Measurements from ENCODE around the gene PYGB. TPM values are rescaled to one million over a fixed set of nuclear protein-coding genes. Genes with fewer than 3 reads are reported as not detected.
A peak's percentile ranks its signal among the peaks of the same experiment; 100 is the strongest.
"Not testable (repeated sequence)": the region's sequence is repeated elsewhere in the genome, so short reads cannot be mapped to it uniquely, and the experiment has no call there.

PYGB gene
- total RNA-seq, 3 donors from 2014 or later, result 247 to 252 (median 247) TPM

- DNase-seq (peak; percentile 69 to 74 (median 74)), ATAC-seq (peak; percentile 87)
- H3K4me1 ChIP-seq (ENCODE audit: low read depth), result peaks cover 31% of the 10 kb centered on the region
- H3K36me3 ChIP-seq (ENCODE audit: low read depth), result no peaks in the 10 kb centered on the region
- intact Hi-C loops (cut with DNase I, micrococcal nuclease), result no loop called here
- no peak overlapping the region for H3K4me3 ChIP-seq
- no peaks in the 10 kb centered on the region for H3K9me3 ChIP-seq
- no peak for TF ChIP-seq CTCF (IDR thresholded peaks at IDR 0.05)
These were observed 62.5 kb downstream of the PYGB start for GRCh38 chr20:25310268-25310920.

- peak in 2 of 3 donors; percentile 27 to 33 for DNase-seq
These were observed 63.2 kb downstream of the PYGB start for GRCh38 chr20:25310921-25311728.

GRCh38 chr20:25312716-25313115 is 64.8 kb downstream of the PYGB start:
- ATAC-seq; H3K4me3 ChIP-seq; H3K9me3 ChIP-seq; H3K36me3 ChIP-seq (ENCODE audit: low read depth); intact Hi-C loops (cut with DNase I, micrococcal nuclease): not testable (repeated sequence)
- DNase-seq, result peak in 2 of 3 donors; percentile 33 to 36
- peaks cover 31% of the 10 kb centered on the region for H3K4me1 ChIP-seq (ENCODE audit: low read depth)

More at GRCh38 chr20:25310921-25311728, 63.2 kb downstream of the PYGB start:
- Histone ChIP-seq H3K4me1 (ENCODE audit: low read depth) (peaks cover 31% of the 10 kb centered on the region), H3K4me3 (no peak overlapping the region), H3K36me3 (ENCODE audit: low read depth) (no peaks in the 10 kb centered on the region), H3K9me3 (no peaks in the 10 kb centered on the region)
- no peak for TF ChIP-seq CTCF (IDR thresholded peaks at IDR 0.05)
- no peak for ATAC-seq
- intact Hi-C loops (cut with DNase I, micrococcal nuclease), result no loop called here

GRCh38 chr20:25313593-25313992 is 65.7 kb downstream of the PYGB start:
- ATAC-seq (no peak), DNase-seq (no peak)
- H3K4me3 ChIP-seq, result no peak overlapping the region
- no peaks in the 10 kb centered on the region for H3K36me3 ChIP-seq (ENCODE audit: low read depth)
- peaks cover 30% of the 10 kb centered on the region for H3K4me1 ChIP-seq (ENCODE audit: low read depth)
- no peaks in the 10 kb centered on the region for H3K9me3 ChIP-seq
- no peak for TF ChIP-seq CTCF (IDR thresholded peaks at IDR 0.05)
- intact Hi-C loops (cut with DNase I, micrococcal nuclease), result no loop called here

- DNase-seq, result peak in 2 of 3 donors; percentile 19 to 37
- no peak for TF ChIP-seq CTCF (IDR thresholded peaks at IDR 0.05)
- no peaks in the 10 kb centered on the region for H3K9me3 ChIP-seq
- H3K4me3 ChIP-seq, result no peak overlapping the region
- H3K36me3 ChIP-seq (ENCODE audit: low read depth), result no peaks in the 10 kb centered on the region
- no peak for ATAC-seq
- intact Hi-C loops (cut with DNase I, micrococcal nuclease), result no loop called here
- H3K4me1 ChIP-seq (ENCODE audit: low read depth), result peaks cover 19% of the 10 kb centered on the region
These were observed 66.9 kb downstream of the PYGB start for GRCh38 chr20:25314497-25315417.
